ENCODE results near the gene BIRC6. TPM values are rescaled to one million over a fixed set of nuclear protein-coding genes. Genes with fewer than 3 reads are reported as not detected.
A peak's percentile ranks its signal among the peaks of the same experiment; 100 is the strongest.
"Not testable (repeated sequence)": the region's sequence is repeated elsewhere in the genome, so short reads cannot be mapped to it uniquely, and the experiment has no call there.

BIRC6 gene
- total RNA-seq, 1 donor: 229 TPM

GRCh38 chr2:32502941-32503340 lies 146.1 kb downstream of the BIRC6 start:
- no peak for DNase-seq (ENCODE audit: low read depth in 2 of 3, low spot score in 2 of 3)

GRCh38 chr2:32504877-32505478 lies 148.2 kb downstream of the BIRC6 start:
- DNase-seq (ENCODE audit: low read depth in 2 of 3, low spot score in 2 of 3): no peak

- no peak for DNase-seq (ENCODE audit: low read depth in 2 of 3, low spot score in 2 of 3)
Observed at GRCh38 chr2:32506446-32506845, 149.6 kb downstream of the BIRC6 start.

GRCh38 chr2:32514946-32515345 lies 158.1 kb downstream of the BIRC6 start:
- no peak for DNase-seq (ENCODE audit: low read depth in 2 of 3, low spot score in 2 of 3)

- no peak for DNase-seq (ENCODE audit: low read depth in 2 of 3, low spot score in 2 of 3)
Observed at GRCh38 chr2:32516567-32516966, 159.7 kb downstream of the BIRC6 start.

- DNase-seq (ENCODE audit: low read depth in 2 of 3, low spot score in 2 of 3): no peak
Observed at GRCh38 chr2:32522770-32523169, 165.9 kb downstream of the BIRC6 start.

- no peak for DNase-seq (ENCODE audit: low read depth in 2 of 3, low spot score in 2 of 3)
Observed at GRCh38 chr2:32523686-32524085, 166.9 kb downstream of the BIRC6 start.

GRCh38 chr2:32532341-32532740 lies 175.5 kb downstream of the BIRC6 start:
- DNase-seq (ENCODE audit: low read depth in 2 of 3, low spot score in 2 of 3): no peak

GRCh38 chr2:32532961-32533360 lies 176.1 kb downstream of the BIRC6 start:
- no peak for DNase-seq (ENCODE audit: low read depth in 2 of 3, low spot score in 2 of 3)

GRCh38 chr2:32534831-32535230 lies 178.0 kb downstream of the BIRC6 start:
- peak in 2 of 3 donors; percentile 9 to 44 for DNase-seq (ENCODE audit: low read depth in 2 of 3, low spot score in 2 of 3)

- DNase-seq (ENCODE audit: low read depth in 2 of 3, low spot score in 2 of 3): no peak
Observed at GRCh38 chr2:32538735-32539134, 181.9 kb downstream of the BIRC6 start.

GRCh38 chr2:32552483-32552882 lies 195.7 kb downstream of the BIRC6 start:
- not testable (repeated sequence) for DNase-seq (ENCODE audit: low read depth in 2 of 3, low spot score in 2 of 3)

- DNase-seq (ENCODE audit: low read depth in 2 of 3, low spot score in 2 of 3): peak in 2 of 3 donors; percentile 58 to 86
Observed at GRCh38 chr2:32553829-32554432, 197.1 kb downstream of the BIRC6 start.

GRCh38 chr2:32558492-32558891 lies 201.7 kb downstream of the BIRC6 start:
- no peak for DNase-seq (ENCODE audit: low read depth in 2 of 3, low spot score in 2 of 3)

- DNase-seq (ENCODE audit: low read depth in 2 of 3, low spot score in 2 of 3): no peak
Observed at GRCh38 chr2:32559136-32559535, 202.3 kb downstream of the BIRC6 start.

GRCh38 chr2:32562906-32563305 lies 206.1 kb downstream of the BIRC6 start:
- DNase-seq (ENCODE audit: low read depth in 2 of 3, low spot score in 2 of 3): no peak

GRCh38 chr2:32564417-32565035 lies 207.7 kb downstream of the BIRC6 start:
- no peak for DNase-seq (ENCODE audit: low read depth in 2 of 3, low spot score in 2 of 3)

- DNase-seq (ENCODE audit: low read depth in 2 of 3, low spot score in 2 of 3): peak in 1 of 3 donors; percentile 8
Observed at GRCh38 chr2:32565902-32566301, 209.1 kb downstream of the BIRC6 start.

GRCh38 chr2:32572030-32572429 lies 215.2 kb downstream of the BIRC6 start:
- DNase-seq (ENCODE audit: low read depth in 2 of 3, low spot score in 2 of 3): no peak

- DNase-seq (ENCODE audit: low read depth in 2 of 3, low spot score in 2 of 3): no peak
Observed at GRCh38 chr2:32572737-32573136, 215.9 kb downstream of the BIRC6 start.

- DNase-seq (ENCODE audit: low read depth in 2 of 3, low spot score in 2 of 3): peak in 2 of 3 donors; percentile 75 to 92
Observed at GRCh38 chr2:32591669-32592463, 235.0 kb downstream of the BIRC6 start.
